ENCODE results near the gene REC114.
"Not testable (repeated sequence)": the region's sequence is repeated elsewhere in the genome, so short reads cannot be mapped to it uniquely, and the experiment has no call there.

Gene REC114

GRCh38 chr15:73538563-73539211 is 95.7 kb downstream of the REC114 start:
- TF ChIP-seq, protein P1, sequence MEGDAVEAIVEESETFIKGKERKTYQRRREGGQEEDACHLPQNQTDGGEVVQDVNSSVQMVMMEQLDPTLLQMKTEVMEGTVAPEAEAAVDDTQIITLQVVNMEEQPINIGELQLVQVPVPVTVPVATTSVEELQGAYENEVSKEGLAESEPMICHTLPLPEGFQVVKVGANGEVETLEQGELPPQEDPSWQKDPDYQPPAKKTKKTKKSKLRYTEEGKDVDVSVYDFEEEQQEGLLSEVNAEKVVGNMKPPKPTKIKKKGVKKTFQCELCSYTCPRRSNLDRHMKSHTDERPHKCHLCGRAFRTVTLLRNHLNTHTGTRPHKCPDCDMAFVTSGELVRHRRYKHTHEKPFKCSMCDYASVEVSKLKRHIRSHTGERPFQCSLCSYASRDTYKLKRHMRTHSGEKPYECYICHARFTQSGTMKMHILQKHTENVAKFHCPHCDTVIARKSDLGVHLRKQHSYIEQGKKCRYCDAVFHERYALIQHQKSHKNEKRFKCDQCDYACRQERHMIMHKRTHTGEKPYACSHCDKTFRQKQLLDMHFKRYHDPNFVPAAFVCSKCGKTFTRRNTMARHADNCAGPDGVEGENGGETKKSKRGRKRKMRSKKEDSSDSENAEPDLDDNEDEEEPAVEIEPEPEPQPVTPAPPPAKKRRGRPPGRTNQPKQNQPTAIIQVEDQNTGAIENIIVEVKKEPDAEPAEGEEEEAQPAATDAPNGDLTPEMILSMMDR (conservative IDR thresholded peaks at IDR 0.05; ENCODE audit: low read depth, low read length): no peak
- Histone ChIP-seq H3K27ac (no peak overlapping the region), H4K20me1 (ENCODE audit: insufficient read depth) (no peaks in the 10 kb centered on the region), H3K4me1 (ENCODE audit: low read depth, poor library complexity, severe bottlenecking) (no peaks in the 10 kb centered on the region), H3K4me2 (no peak overlapping the region), H2AFZ (ENCODE audit: low read depth) (no peak overlapping the region), H3K36me3 (ENCODE audit: insufficient read depth) (no peaks in the 10 kb centered on the region), H3K4me3 (IDR thresholded peaks at IDR 0.05; ENCODE audit: insufficient read depth, low read depth, low read length) (no peak overlapping the region), H3K9ac (no peak overlapping the region), H3K79me2 (ENCODE audit: insufficient read depth, low read depth) (no peaks in the 10 kb centered on the region), H3K27me3 (ENCODE audit: insufficient read depth, low read depth) (no peaks in the 10 kb centered on the region)

- no peaks in the 10 kb centered on the region for H3K36me3 ChIP-seq (ENCODE audit: insufficient read depth)
- H3K79me2 ChIP-seq (ENCODE audit: insufficient read depth, low read depth): no peaks in the 10 kb centered on the region
- H3K4me3 ChIP-seq (IDR thresholded peaks at IDR 0.05; ENCODE audit: insufficient read depth, low read depth, low read length): no peak overlapping the region
- no peak overlapping the region for H3K27ac ChIP-seq
- no peaks in the 10 kb centered on the region for H3K27me3 ChIP-seq (ENCODE audit: insufficient read depth, low read depth)
- no peaks in the 10 kb centered on the region for H4K20me1 ChIP-seq (ENCODE audit: insufficient read depth)
- no peak overlapping the region for H2AFZ ChIP-seq (ENCODE audit: low read depth)
- H3K4me1 ChIP-seq (ENCODE audit: low read depth, poor library complexity, severe bottlenecking): no peaks in the 10 kb centered on the region
- no peak overlapping the region for H3K9ac ChIP-seq
- no peak overlapping the region for H3K4me2 ChIP-seq
- TF ChIP-seq, protein P1 (conservative IDR thresholded peaks at IDR 0.05; ENCODE audit: low read depth, low read length): no peak
These were observed 96.5 kb downstream of the REC114 start for GRCh38 chr15:73539212-73540128.

DNA sequence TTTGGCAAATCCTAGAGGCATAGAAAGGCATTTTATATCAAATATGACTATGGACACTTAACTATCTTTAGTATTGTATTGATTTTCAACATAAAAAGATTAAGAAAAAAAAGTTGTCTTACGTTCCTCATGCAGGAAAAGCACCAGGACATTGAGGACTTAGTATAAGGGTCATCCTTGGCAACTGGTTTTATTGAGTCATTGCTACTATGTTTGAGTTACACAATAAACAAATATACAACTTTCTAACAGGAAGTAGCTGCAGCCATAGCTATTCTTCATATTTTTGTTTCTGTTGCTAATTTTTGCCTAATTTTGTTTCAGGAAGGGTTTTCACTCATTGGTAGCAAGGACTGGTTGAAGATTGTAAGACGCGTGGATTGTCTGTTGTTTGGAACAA is 97.2 kb downstream of the REC114 start:
- Histone ChIP-seq H3K27me3 (ENCODE audit: insufficient read depth, low read depth) (no peaks in the 10 kb centered on the region), H4K20me1 (ENCODE audit: insufficient read depth) (no peaks in the 10 kb centered on the region), H3K4me3 (IDR thresholded peaks at IDR 0.05; ENCODE audit: insufficient read depth, low read depth, low read length) (no peak overlapping the region), H3K9ac (no peak overlapping the region), H3K4me2 (no peak overlapping the region), H3K4me1 (ENCODE audit: low read depth, poor library complexity, severe bottlenecking) (no peaks in the 10 kb centered on the region), H2AFZ (ENCODE audit: low read depth) (no peak overlapping the region), H3K36me3 (ENCODE audit: insufficient read depth) (no peaks in the 10 kb centered on the region), H3K79me2 (ENCODE audit: insufficient read depth, low read depth) (no peaks in the 10 kb centered on the region), H3K27ac (no peak overlapping the region)
- TF ChIP-seq, protein P1 (conservative IDR thresholded peaks at IDR 0.05; ENCODE audit: low read depth, low read length): no peak

DNA sequence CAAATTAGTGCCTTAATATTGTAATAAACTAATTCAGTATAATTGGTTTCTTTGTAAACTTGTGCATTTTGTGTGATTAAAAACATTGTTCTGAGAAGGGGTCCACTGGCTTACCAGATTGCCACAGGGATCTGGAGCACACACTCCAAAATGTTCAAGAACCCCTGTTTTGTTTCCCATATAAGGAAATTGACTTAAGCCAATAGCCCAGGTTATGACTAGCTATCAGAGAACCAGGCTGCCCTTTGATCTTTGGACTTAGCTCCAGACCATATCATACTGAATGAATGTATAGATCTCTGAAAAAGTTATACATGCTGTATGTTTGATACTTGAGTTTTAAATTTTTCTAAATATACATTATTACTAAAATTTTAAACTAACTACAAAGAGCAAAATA is 98.5 kb downstream of the REC114 start:
- no peak overlapping the region for H3K9ac ChIP-seq
- H3K27ac ChIP-seq: no peak overlapping the region
- no peaks in the 10 kb centered on the region for H3K27me3 ChIP-seq (ENCODE audit: insufficient read depth, low read depth)
- H3K4me3 ChIP-seq (IDR thresholded peaks at IDR 0.05; ENCODE audit: insufficient read depth, low read depth, low read length): no peak overlapping the region
- H3K79me2 ChIP-seq (ENCODE audit: insufficient read depth, low read depth): no peaks in the 10 kb centered on the region
- no peak overlapping the region for H3K4me2 ChIP-seq
- no peak overlapping the region for H2AFZ ChIP-seq (ENCODE audit: low read depth)
- TF ChIP-seq, protein P1 (conservative IDR thresholded peaks at IDR 0.05; ENCODE audit: low read depth, low read length): no peak
- H3K4me1 ChIP-seq (ENCODE audit: low read depth, poor library complexity, severe bottlenecking): no peaks in the 10 kb centered on the region
- no peaks in the 10 kb centered on the region for H3K36me3 ChIP-seq (ENCODE audit: insufficient read depth)
- no peaks in the 10 kb centered on the region for H4K20me1 ChIP-seq (ENCODE audit: insufficient read depth)

GRCh38 chr15:73548925-73549324 is 106.0 kb downstream of the REC114 start:
- H3K4me3 ChIP-seq (IDR thresholded peaks at IDR 0.05; ENCODE audit: insufficient read depth, low read depth, low read length); H4K20me1 ChIP-seq (ENCODE audit: insufficient read depth); H3K4me2 ChIP-seq; H3K4me1 ChIP-seq (ENCODE audit: low read depth, poor library complexity, severe bottlenecking); H2AFZ ChIP-seq (ENCODE audit: low read depth); H3K27ac ChIP-seq; H3K36me3 ChIP-seq (ENCODE audit: insufficient read depth); H3K27me3 ChIP-seq (ENCODE audit: insufficient read depth, low read depth); H3K9ac ChIP-seq; H3K79me2 ChIP-seq (ENCODE audit: insufficient read depth, low read depth): not testable (repeated sequence)
